Activated T-cell treated with anti-CD3 and anti-CD28 coated beads, Interleukin-2, amount 50 U/mL, for 4 hours (primary cell): ENCODE measurements around the gene CWC27. TPM values are rescaled to one million over a fixed set of nuclear protein-coding genes. Genes with fewer than 3 reads are reported as not detected.

Source experiments
- ATAC-seq, 2 donors: fragments of 200-7000 bp; cut with Tn5 transposase; one replicate each; pipeline ENCODE4 v1.10.0; 2021
- DNase-seq: peaks from one replicate; pipeline ENCODE4 v3.0.0-alpha.2; 2020
- H3K27me3 Mint-ChIP-seq: one replicate; pipeline ENCODE4 v1.8.0; 2021; ENCODE audit warnings: low read depth, mixed read lengths
- H3K36me3 Mint-ChIP-seq: one replicate; pipeline ENCODE4 v1.8.0; 2022; ENCODE audit warnings: mixed read lengths; ENCODE audit not compliant: insufficient read depth
- H3K4me1 Mint-ChIP-seq: one replicate; pipeline ENCODE4 v1.8.0; 2021; ENCODE audit warnings: low read depth, mixed read lengths
- H3K4me3 Mint-ChIP-seq: one replicate; pipeline ENCODE4 v1.8.0; 2021; ENCODE audit warnings: mild to moderate bottlenecking, moderate library complexity, mixed read lengths
- H3K9me3 Mint-ChIP-seq: one replicate; pipeline ENCODE4 v1.8.0; 2021; ENCODE audit warnings: mixed read lengths
- total RNA-seq, 3 donors: library from RNA; stranded (reverse); gene quantifications; one replicate each; pipeline ENCODE4 v1.2.1, GENCODE V29; 2021

CWC27 gene
- total RNA-seq, 3 donors from 2014 or later: 27.1 to 32.9 (median 30.4) TPM

- peak; percentile 43 to 62 for ATAC-seq
- DNase-seq: no peak
- H3K36me3 Mint-ChIP-seq: peaks cover 8% of the 10 kb centered on the region
- H3K4me1 Mint-ChIP-seq: peaks cover 20% of the 10 kb centered on the region
- no peaks in the 10 kb centered on the region for H3K9me3 Mint-ChIP-seq
- no peaks in the 10 kb centered on the region for H3K27me3 Mint-ChIP-seq
- no peak overlapping the region for H3K4me3 Mint-ChIP-seq
Measured at GRCh38 chr5:65021527-65022226, 252.9 kb downstream of the CWC27 start.

- Mint-ChIP-seq H3K4me1 (peaks cover 26% of the 10 kb centered on the region), H3K27me3 (no peaks in the 10 kb centered on the region), H3K36me3 (peaks cover 7% of the 10 kb centered on the region), H3K9me3 (no peaks in the 10 kb centered on the region), H3K4me3 (no peak overlapping the region)
- no peak for ATAC-seq
- no peak for DNase-seq
Measured at GRCh38 chr5:65022932-65023331, 254.2 kb downstream of the CWC27 start.

GRCh38 chr5:65024681-65025080, 256.0 kb downstream of the CWC27 start:
- no peak for DNase-seq
- no peaks in the 10 kb centered on the region for H3K27me3 Mint-ChIP-seq

GRCh38 chr5:65026816-65027548, 258.3 kb downstream of the CWC27 start:
- no peaks in the 10 kb centered on the region for H3K36me3 Mint-ChIP-seq
- no peak for DNase-seq
- H3K9me3 Mint-ChIP-seq: no peaks in the 10 kb centered on the region
- no peaks in the 10 kb centered on the region for H3K27me3 Mint-ChIP-seq
- no peak overlapping the region for H3K4me3 Mint-ChIP-seq
- peaks cover 10% of the 10 kb centered on the region for H3K4me1 Mint-ChIP-seq
- ATAC-seq: no peak

More at GRCh38 chr5:65024681-65025080, 256.0 kb downstream of the CWC27 start:
- Mint-ChIP-seq H3K4me1 (peaks cover 26% of the 10 kb centered on the region), H3K9me3 (no peaks in the 10 kb centered on the region), H3K36me3 (peaks cover 1% of the 10 kb centered on the region), H3K4me3 (no peak overlapping the region)
- ATAC-seq: no peak

GRCh38 chr5:65029178-65029577, 260.4 kb downstream of the CWC27 start:
- Mint-ChIP-seq H3K9me3 (no peaks in the 10 kb centered on the region), H3K4me1 (peaks cover 10% of the 10 kb centered on the region)
- ATAC-seq: no peak

GRCh38 chr5:65030056-65030455, 261.3 kb downstream of the CWC27 start:
- H3K36me3 Mint-ChIP-seq: no peaks in the 10 kb centered on the region
- no peaks in the 10 kb centered on the region for H3K9me3 Mint-ChIP-seq
- no peak for ATAC-seq
- H3K4me1 Mint-ChIP-seq: peaks cover 13% of the 10 kb centered on the region
- no peak for DNase-seq
- H3K4me3 Mint-ChIP-seq: no peak overlapping the region
- H3K27me3 Mint-ChIP-seq: no peaks in the 10 kb centered on the region

More at GRCh38 chr5:65029178-65029577, 260.4 kb downstream of the CWC27 start:
- no peak for DNase-seq
- Mint-ChIP-seq H3K36me3 (no peaks in the 10 kb centered on the region), H3K27me3 (no peaks in the 10 kb centered on the region), H3K4me3 (no peak overlapping the region)

GRCh38 chr5:65032250-65032649, 263.5 kb downstream of the CWC27 start:
- DNase-seq: no peak
- Mint-ChIP-seq H3K36me3 (no peaks in the 10 kb centered on the region), H3K4me3 (no peak overlapping the region), H3K4me1 (peaks cover 21% of the 10 kb centered on the region), H3K9me3 (no peaks in the 10 kb centered on the region), H3K27me3 (no peaks in the 10 kb centered on the region)
- no peak for ATAC-seq

GRCh38 chr5:65034029-65034812, 265.5 kb downstream of the CWC27 start:
- DNase-seq: no peak
- Mint-ChIP-seq H3K4me3 (peak overlapping the region; percentile 64), H3K9me3 (no peaks in the 10 kb centered on the region), H3K4me1 (peaks cover 34% of the 10 kb centered on the region), H3K36me3 (no peaks in the 10 kb centered on the region), H3K27me3 (no peaks in the 10 kb centered on the region)
- ATAC-seq: no peak

GRCh38 chr5:65034813-65035209, 266.1 kb downstream of the CWC27 start:
- H3K9me3 Mint-ChIP-seq: no peaks in the 10 kb centered on the region
- DNase-seq (no peak), ATAC-seq (no peak)
- no peaks in the 10 kb centered on the region for H3K36me3 Mint-ChIP-seq
- peak overlapping the region; percentile 82 for H3K4me3 Mint-ChIP-seq
- H3K4me1 Mint-ChIP-seq: peaks cover 34% of the 10 kb centered on the region
- H3K27me3 Mint-ChIP-seq: no peaks in the 10 kb centered on the region

- ATAC-seq: peak; percentile 93 to 94
- Mint-ChIP-seq H3K36me3 (no peaks in the 10 kb centered on the region), H3K9me3 (no peaks in the 10 kb centered on the region), H3K4me3 (peak overlapping the region; percentile 82), H3K4me1 (peaks cover 34% of the 10 kb centered on the region), H3K27me3 (no peaks in the 10 kb centered on the region)
- DNase-seq: peak; percentile 75
Measured at GRCh38 chr5:65035211-65036206, 266.8 kb downstream of the CWC27 start.

- Mint-ChIP-seq H3K4me1 (peaks cover 34% of the 10 kb centered on the region), H3K9me3 (no peaks in the 10 kb centered on the region), H3K27me3 (no peaks in the 10 kb centered on the region), H3K4me3 (peak overlapping the region; percentile 9), H3K36me3 (no peaks in the 10 kb centered on the region)
- ATAC-seq (no peak), DNase-seq (no peak)
Measured at GRCh38 chr5:65037831-65038815, 269.4 kb downstream of the CWC27 start.

- Mint-ChIP-seq H3K9me3 (no peaks in the 10 kb centered on the region), H3K4me3 (no peak overlapping the region), H3K36me3 (no peaks in the 10 kb centered on the region), H3K4me1 (peaks cover 21% of the 10 kb centered on the region), H3K27me3 (no peaks in the 10 kb centered on the region)
- DNase-seq (no peak), ATAC-seq (no peak)
Measured at GRCh38 chr5:65041296-65042158, 272.8 kb downstream of the CWC27 start.
